Measurements from ENCODE around the gene CERK.

DNA sequence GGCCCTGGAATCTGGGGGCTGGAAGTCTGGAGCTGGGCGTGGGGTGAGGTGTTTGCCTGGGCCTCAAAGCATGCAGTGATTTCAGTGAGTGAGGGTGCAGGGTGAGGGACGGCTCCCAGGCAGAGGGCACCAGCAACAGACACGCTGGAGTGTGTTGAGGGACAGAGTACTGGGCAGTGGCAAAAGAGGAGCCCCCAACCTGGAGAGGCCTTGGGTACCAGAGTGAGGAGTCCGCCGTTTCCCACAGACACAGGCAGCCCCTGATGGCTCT is 12.4 kb upstream of the CERK start:
- TF ChIP-seq, protein P1, sequence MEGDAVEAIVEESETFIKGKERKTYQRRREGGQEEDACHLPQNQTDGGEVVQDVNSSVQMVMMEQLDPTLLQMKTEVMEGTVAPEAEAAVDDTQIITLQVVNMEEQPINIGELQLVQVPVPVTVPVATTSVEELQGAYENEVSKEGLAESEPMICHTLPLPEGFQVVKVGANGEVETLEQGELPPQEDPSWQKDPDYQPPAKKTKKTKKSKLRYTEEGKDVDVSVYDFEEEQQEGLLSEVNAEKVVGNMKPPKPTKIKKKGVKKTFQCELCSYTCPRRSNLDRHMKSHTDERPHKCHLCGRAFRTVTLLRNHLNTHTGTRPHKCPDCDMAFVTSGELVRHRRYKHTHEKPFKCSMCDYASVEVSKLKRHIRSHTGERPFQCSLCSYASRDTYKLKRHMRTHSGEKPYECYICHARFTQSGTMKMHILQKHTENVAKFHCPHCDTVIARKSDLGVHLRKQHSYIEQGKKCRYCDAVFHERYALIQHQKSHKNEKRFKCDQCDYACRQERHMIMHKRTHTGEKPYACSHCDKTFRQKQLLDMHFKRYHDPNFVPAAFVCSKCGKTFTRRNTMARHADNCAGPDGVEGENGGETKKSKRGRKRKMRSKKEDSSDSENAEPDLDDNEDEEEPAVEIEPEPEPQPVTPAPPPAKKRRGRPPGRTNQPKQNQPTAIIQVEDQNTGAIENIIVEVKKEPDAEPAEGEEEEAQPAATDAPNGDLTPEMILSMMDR (IDR thresholded peaks at IDR 0.05) = no peak
- no peak for TF ChIP-seq POLR2A (IDR thresholded peaks at IDR 0.05)

Measured in esophagus squamous epithelium (tissue), 4 donors.